ENCODE measurements around the gene LMO7.

Gene LMO7

DNA sequence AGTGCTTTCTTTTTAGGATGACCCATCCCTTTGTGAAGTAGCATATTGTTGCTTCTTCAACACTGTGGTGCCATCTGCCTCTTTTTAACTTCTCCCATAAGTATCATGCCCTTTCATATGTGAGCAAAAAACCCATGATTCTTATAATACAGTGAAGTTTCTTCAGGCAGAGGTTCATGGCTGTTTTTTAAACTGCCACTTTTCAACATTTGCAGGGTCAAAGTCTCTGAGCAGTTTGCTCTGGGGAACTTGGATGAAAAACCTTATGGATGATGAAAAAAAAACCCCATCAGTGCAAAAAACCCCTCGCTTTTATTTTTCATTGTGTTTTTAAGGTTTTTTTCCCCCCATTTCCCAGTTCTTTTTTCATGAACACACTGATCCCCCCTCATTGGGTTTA lies 158.5 kb downstream of the LMO7 start:
- no peak overlapping the region for H3K4me3 ChIP-seq (ENCODE audit: low read depth, low read length)
- TF ChIP-seq, protein P1, sequence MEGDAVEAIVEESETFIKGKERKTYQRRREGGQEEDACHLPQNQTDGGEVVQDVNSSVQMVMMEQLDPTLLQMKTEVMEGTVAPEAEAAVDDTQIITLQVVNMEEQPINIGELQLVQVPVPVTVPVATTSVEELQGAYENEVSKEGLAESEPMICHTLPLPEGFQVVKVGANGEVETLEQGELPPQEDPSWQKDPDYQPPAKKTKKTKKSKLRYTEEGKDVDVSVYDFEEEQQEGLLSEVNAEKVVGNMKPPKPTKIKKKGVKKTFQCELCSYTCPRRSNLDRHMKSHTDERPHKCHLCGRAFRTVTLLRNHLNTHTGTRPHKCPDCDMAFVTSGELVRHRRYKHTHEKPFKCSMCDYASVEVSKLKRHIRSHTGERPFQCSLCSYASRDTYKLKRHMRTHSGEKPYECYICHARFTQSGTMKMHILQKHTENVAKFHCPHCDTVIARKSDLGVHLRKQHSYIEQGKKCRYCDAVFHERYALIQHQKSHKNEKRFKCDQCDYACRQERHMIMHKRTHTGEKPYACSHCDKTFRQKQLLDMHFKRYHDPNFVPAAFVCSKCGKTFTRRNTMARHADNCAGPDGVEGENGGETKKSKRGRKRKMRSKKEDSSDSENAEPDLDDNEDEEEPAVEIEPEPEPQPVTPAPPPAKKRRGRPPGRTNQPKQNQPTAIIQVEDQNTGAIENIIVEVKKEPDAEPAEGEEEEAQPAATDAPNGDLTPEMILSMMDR (IDR thresholded peaks at IDR 0.05; ENCODE audit: low read depth, low read length, missing control alignments), result no peak
- no peak for DNase-seq (ENCODE audit: low read depth)

DNA sequence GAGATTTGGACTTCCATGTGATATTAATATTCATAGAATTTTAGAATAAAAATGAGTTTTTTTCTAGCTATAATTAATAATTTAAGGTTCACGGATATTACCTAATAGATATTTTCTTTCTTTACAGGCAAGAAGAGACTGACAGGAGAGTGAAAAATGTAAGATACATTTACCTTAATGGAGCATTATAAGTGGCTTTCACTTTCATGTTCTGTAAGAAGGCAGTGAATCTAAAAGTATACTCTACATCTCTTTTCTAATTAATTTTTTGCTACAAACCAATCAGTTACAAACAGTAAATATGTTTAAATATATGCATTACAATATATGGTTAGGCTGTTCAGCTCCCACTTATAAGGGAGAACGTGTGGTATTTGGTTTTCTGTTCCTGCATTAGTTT lies 159.1 kb downstream of the LMO7 start:
- no peak for DNase-seq (ENCODE audit: low read depth)
- no peak overlapping the region for H3K4me3 ChIP-seq (ENCODE audit: low read depth, low read length)
- TF ChIP-seq, protein P1 (IDR thresholded peaks at IDR 0.05; ENCODE audit: low read depth, low read length, missing control alignments), result no peak

DNA sequence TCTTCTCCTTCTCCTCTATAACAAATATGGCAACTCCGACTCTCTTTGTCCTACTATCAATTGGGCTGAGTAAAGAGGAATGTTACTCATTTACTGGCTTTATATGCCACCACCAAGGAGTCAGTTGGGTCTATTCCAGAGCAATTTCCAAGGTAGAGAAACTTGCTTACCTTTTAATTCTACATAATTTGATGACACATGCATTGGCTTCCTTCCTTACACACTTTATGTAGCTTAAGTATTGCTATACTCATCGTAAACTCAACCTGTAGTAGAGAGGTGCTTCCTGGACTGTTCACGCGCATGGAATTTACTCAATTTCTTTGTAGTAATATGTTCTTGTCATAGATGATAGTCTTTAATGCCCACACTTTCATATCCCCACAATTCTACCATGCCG lies 160.7 kb downstream of the LMO7 start:
- TF ChIP-seq, protein P1 (IDR thresholded peaks at IDR 0.05; ENCODE audit: low read depth, low read length, missing control alignments), result no peak
- no peak overlapping the region for H3K4me3 ChIP-seq (ENCODE audit: low read depth, low read length)
- no peak for DNase-seq (ENCODE audit: low read depth)

DNA sequence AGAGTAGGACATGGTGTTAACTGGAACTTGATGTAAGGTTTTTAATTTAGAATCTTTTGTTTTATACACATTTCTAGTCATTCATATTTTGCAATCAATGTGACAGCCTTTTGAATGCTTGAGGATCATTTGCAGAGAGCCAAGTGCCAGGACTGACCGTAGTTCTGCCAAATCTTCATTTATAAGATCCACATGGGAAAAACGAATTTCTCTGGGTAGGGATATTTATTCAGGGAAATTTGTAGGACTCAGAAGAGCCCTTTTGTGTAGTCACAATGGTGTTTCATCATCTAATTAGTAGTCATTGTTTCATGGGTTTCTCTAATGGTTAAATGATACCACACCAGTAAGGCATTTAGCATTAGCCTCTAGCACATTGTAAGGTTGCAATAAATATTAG lies 161.1 kb downstream of the LMO7 start:
- no peak overlapping the region for H3K4me3 ChIP-seq (ENCODE audit: low read depth, low read length)
- TF ChIP-seq, protein P1 (IDR thresholded peaks at IDR 0.05; ENCODE audit: low read depth, low read length, missing control alignments), result no peak
- no peak for DNase-seq (ENCODE audit: low read depth)

DNA sequence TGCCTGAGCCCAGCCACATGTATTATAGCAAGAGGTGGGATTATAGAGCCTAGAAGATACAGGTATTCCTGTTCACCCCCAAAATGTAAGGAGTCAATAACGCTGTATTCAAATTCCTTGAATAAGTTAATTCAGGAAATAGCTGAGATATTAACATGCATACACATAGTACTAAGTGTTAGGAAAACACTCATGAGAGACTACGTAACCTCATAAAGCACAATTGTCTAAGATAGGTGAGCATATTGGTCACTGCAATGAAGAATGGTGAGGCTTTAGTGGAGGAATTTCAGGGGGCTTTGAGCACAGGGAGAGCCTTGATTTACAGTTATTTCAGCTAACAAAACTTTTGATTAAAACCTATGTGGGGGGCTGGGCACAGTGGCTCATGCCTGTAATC lies 161.6 kb downstream of the LMO7 start:
- DNase-seq (ENCODE audit: low read depth), result no peak
- H3K4me3 ChIP-seq (ENCODE audit: low read depth, low read length), result no peak overlapping the region
- TF ChIP-seq, protein P1 (IDR thresholded peaks at IDR 0.05; ENCODE audit: low read depth, low read length, missing control alignments), result no peak

DNA sequence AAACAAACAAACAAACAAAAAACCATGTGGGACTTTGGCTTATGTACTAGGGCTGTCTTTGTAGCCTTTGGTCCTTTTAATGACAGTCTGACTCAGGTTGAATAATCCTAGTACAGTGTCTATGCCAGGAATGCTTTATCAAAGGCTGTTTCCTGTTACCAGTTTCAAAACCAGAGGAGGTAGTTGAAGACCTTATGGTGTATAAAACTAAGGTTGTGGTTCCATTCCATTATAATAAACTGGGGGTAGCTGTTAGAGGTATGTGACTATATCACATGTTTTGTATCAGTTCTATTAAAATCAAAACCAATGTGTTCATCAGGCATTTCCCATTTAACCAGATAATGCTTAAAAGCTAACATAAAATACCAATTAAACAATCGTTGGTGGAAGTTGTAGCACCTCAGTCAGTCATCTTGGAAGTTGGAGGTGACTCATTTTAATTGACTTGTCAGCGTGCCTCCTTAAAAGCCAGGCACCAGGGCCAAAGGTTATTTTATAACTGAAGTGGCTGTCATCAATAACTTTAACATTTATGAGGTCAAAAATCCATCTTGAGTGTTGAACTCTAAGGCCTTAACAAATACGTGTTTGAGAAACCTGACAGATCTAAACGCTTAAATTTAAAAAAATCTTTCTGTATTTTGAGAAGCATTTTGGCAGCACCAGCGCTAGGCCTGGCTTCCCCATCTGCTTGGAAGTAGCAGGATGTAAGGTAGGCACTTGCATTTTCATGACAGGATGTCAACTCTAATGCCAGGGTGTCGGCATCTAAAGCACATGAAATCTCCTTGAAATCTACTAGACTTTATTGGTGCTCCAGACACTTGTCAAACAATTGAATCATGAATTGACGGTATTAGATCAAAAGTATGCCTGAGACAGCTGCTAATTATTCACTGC lies 162.5 kb downstream of the LMO7 start:
- DNase-seq (ENCODE audit: low read depth), result no peak
- no peak overlapping the region for H3K4me3 ChIP-seq (ENCODE audit: low read depth, low read length)
- TF ChIP-seq, protein P1 (IDR thresholded peaks at IDR 0.05; ENCODE audit: low read depth, low read length, missing control alignments), result no peak

DNA sequence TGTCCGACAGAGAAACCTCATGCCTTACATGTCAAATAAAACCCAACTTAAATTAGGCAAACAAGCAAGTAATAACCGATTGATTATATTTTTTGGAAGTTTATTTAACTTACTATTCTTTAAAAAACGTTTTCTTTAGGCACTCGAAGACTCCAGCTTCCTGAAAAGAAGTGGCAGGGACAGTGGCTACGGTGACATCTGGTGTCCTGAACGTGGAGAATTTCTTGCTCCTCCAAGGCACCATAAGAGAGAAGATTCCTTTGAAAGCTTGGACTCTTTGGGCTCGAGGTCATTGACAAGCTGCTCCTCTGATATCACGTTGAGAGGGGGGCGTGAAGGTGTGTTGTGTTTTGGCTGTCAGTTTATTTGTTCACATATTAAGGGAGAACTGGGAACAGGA lies 164.4 kb downstream of the LMO7 start:
- no peak overlapping the region for H3K4me3 ChIP-seq (ENCODE audit: low read depth, low read length)
- no peak for DNase-seq (ENCODE audit: low read depth)

More for the DNA sequence above, 164.4 kb downstream of the LMO7 start:
- TF ChIP-seq, protein P1 (IDR thresholded peaks at IDR 0.05; ENCODE audit: low read depth, low read length, missing control alignments), result no peak
